Fibroblast of the conjunctiva (primary cell): ENCODE data around the gene GARNL3.

Experiments used
- DNase-seq: peaks from one replicate; pipeline ENCODE4 v3.0.0-alpha.2; 2010; ENCODE audit warnings: low read depth

The GARNL3 gene

GRCh38 chr9:127388037-127388855 lies 123.7 kb downstream of the GARNL3 start:
- peak; percentile 93 for DNase-seq

GRCh38 chr9:127388856-127389238 lies 124.3 kb downstream of the GARNL3 start:
- DNase-seq = no peak

- DNase-seq = no peak
Measured at GRCh38 chr9:127389381-127390247, 125.0 kb downstream of the GARNL3 start.

GRCh38 chr9:127390248-127390545 lies 125.6 kb downstream of the GARNL3 start:
- no peak for DNase-seq

- no peak for DNase-seq
Measured at GRCh38 chr9:127390563-127390962, 126.0 kb downstream of the GARNL3 start.

- DNase-seq = no peak
Measured at GRCh38 chr9:127392166-127392565, 127.6 kb downstream of the GARNL3 start.

- DNase-seq = no peak
Measured at GRCh38 chr9:127392976-127393375, 128.4 kb downstream of the GARNL3 start.

GRCh38 chr9:127393645-127394044 lies 129.1 kb downstream of the GARNL3 start:
- DNase-seq = no peak

GRCh38 chr9:127395497-127396252 lies 131.1 kb downstream of the GARNL3 start:
- DNase-seq = no peak

- DNase-seq = no peak
Measured at GRCh38 chr9:127396253-127396807, 131.8 kb downstream of the GARNL3 start.

GRCh38 chr9:127396808-127397645 lies 132.5 kb downstream of the GARNL3 start, which contains the start of gene SLC2A8:
Gene SLC2A8, plus strand, starts transcription at chr9:127397169. Its CDS starts 62 bp downstream, at chr9:127397231.
- peak; percentile 98 for DNase-seq

GRCh38 chr9:127397646-127398274 lies 133.2 kb downstream of the GARNL3 start:
- no peak for DNase-seq

- DNase-seq = no peak
Measured at GRCh38 chr9:127398275-127398647, 133.7 kb downstream of the GARNL3 start.

GRCh38 chr9:127398715-127399400 lies 134.3 kb downstream of the GARNL3 start:
- DNase-seq = no peak

GRCh38 chr9:127399736-127400269 lies 135.2 kb downstream of the GARNL3 start:
- DNase-seq = no peak

- DNase-seq = no peak
Measured at GRCh38 chr9:127402401-127403090, 138.0 kb downstream of the GARNL3 start.

- DNase-seq = no peak
Measured at GRCh38 chr9:127403507-127404192, 139.1 kb downstream of the GARNL3 start.

- no peak for DNase-seq
Measured at GRCh38 chr9:127404631-127405030, 140.1 kb downstream of the GARNL3 start.
